IMR-90 (cell line): ENCODE results near the gene IRAK2. TPM values are rescaled to one million over a fixed set of nuclear protein-coding genes. Genes with fewer than 3 reads are reported as not detected.

Experiments
- ATAC-seq: fragments of 200-7000 bp; cut with Tn5 transposase; 2 replicates; pipeline ENCODE4 v1.9.1; 2020; ENCODE audit warnings: low read depth, mild to moderate bottlenecking, moderate library complexity
- BruUV-seq: library from RNA; stranded (reverse); fragments of 400-500 nt; replicated peaks from 2 replicates; lab custom pipeline; 2021; lab: Mats Ljungman, UMichigan
- CTCF ChIA-PET: fragments of 300-600 bp; formaldehyde crosslinking; extraction: SDS; loops from one replicate; lab custom pipeline; 2021; ENCODE audit warnings: antibody characterized with exemption; lab: Yijun Ruan, JAX
- POLR2A ChIA-PET: fragments of 300-600 bp; sonication (Branson Sonifier 250); formaldehyde crosslinking; loops from one replicate; lab custom pipeline; 2022; ENCODE audit warnings: antibody characterized with exemption; ENCODE audit not compliant: unreplicated experiment; lab: Charles Lee
- DNase-seq: peaks from one replicate; pipeline ENCODE4 v3.0.0; 2013
- H2AFZ ChIP-seq: replicated peaks from 2 replicates; pipeline ENCODE3; 2013; ENCODE audit warnings: low read length, mild to moderate bottlenecking; ENCODE audit not compliant: poor library complexity
- H2AK5ac ChIP-seq: 2 replicates; pipeline ENCODE4 v1.6.1; 2013; ENCODE audit warnings: low read depth, low read length, inconsistent platforms
- H2AK9ac ChIP-seq: replicated peaks from 2 replicates; pipeline ENCODE3; 2013; ENCODE audit warnings: mild to moderate bottlenecking, low read depth, low read length, moderate library complexity; ENCODE audit not compliant: poor library complexity
- H2BK120ac ChIP-seq: 2 replicates; pipeline ENCODE4 v1.6.1; 2013; ENCODE audit warnings: low read depth, low read length, inconsistent platforms
- H2BK15ac ChIP-seq: 3 replicates; pipeline ENCODE4 v1.6.1; 2013; ENCODE audit warnings: low read depth, low read length, inconsistent platforms
- H2BK20ac ChIP-seq: 2 replicates; pipeline ENCODE4 v1.6.1; 2013; ENCODE audit warnings: low read depth, mild to moderate bottlenecking, inconsistent platforms, low read length, moderate library complexity
- H2BK5ac ChIP-seq: 2 replicates; pipeline ENCODE4 v1.6.1; 2013; ENCODE audit warnings: mild to moderate bottlenecking, low read depth, low read length, inconsistent platforms; ENCODE audit not compliant: poor library complexity, severe bottlenecking
- H3K14ac ChIP-seq: replicated peaks from 2 replicates; pipeline ENCODE4 v1.6.1; 2013; ENCODE audit warnings: low read depth, low read length, inconsistent platforms
- H3K18ac ChIP-seq: 2 replicates; pipeline ENCODE4 v1.6.1; 2013; ENCODE audit warnings: low read depth, low read length, control low read depth
- H3K23ac ChIP-seq: 2 replicates; pipeline ENCODE4 v1.6.1; 2013; ENCODE audit warnings: low read depth, low read length, inconsistent platforms
- H3K27ac ChIP-seq: 2 replicates; pipeline ENCODE4 v1.5.1; 2013; ENCODE audit warnings: mild to moderate bottlenecking, control low read depth, low read length; ENCODE audit not compliant: insufficient read depth
- H3K27me3 ChIP-seq: 2 replicates; pipeline ENCODE4 v1.6.1; 2013; ENCODE audit warnings: low read length; ENCODE audit not compliant: control insufficient read depth, insufficient read depth
- H3K36me3 ChIP-seq: 2 replicates; pipeline ENCODE4 v1.6.1; 2013; ENCODE audit warnings: low read length, mixed read lengths; ENCODE audit not compliant: control insufficient read depth, insufficient read depth
- H3K4ac ChIP-seq: 2 replicates; pipeline ENCODE4 v1.6.1; 2013; ENCODE audit warnings: low read depth, low read length, inconsistent platforms
- H3K4me1 ChIP-seq: 2 replicates; pipeline ENCODE4 v1.6.1; 2013; ENCODE audit warnings: low read length, mixed read lengths; ENCODE audit not compliant: control insufficient read depth, insufficient read depth
- H3K4me2 ChIP-seq: 2 replicates; pipeline ENCODE4 v1.6.1; 2013; ENCODE audit warnings: low read depth, mild to moderate bottlenecking, control low read depth, low read length, moderate library complexity
- H3K4me3 ChIP-seq: 2 replicates; pipeline ENCODE4 v1.5.1; 2013; ENCODE audit warnings: low read depth, mild to moderate bottlenecking, control low read depth, low read length, moderate library complexity; ENCODE audit not compliant: insufficient read depth
- H3K56ac ChIP-seq: 2 replicates; pipeline ENCODE4 v1.6.1; 2013; ENCODE audit warnings: low read length, inconsistent platforms; ENCODE audit not compliant: insufficient read depth; ENCODE audit errors: extremely low read depth
- H3K79me1 ChIP-seq, 2 experiments: 2 replicates each; pipeline ENCODE4 v1.6.1; 2013; ENCODE audit warnings: low read length in 2 of 2, inconsistent platforms in 1 of 2, low read depth in 1 of 2
- H3K9ac ChIP-seq: 2 replicates; pipeline ENCODE4 v1.6.1; 2013; ENCODE audit warnings: low read depth, low read length, control low read depth
- H3K9me1 ChIP-seq: 2 replicates; pipeline ENCODE4 v1.6.1; 2013; ENCODE audit warnings: low read length, inconsistent platforms; ENCODE audit not compliant: insufficient read depth
- H3K9me3 ChIP-seq: 2 replicates; pipeline ENCODE4 v1.6.1; 2013; ENCODE audit warnings: low read length; ENCODE audit not compliant: control insufficient read depth, insufficient read depth
- H4K20me1 ChIP-seq: 2 replicates; pipeline ENCODE4 v1.6.1; 2013; ENCODE audit warnings: low read length, inconsistent platforms; ENCODE audit not compliant: insufficient read depth
- H4K5ac ChIP-seq: 2 replicates; pipeline ENCODE4 v1.6.1; 2013; ENCODE audit warnings: mild to moderate bottlenecking, low read depth, low read length, control low read depth
- H4K8ac ChIP-seq, 2 experiments: 2 replicates each; pipeline ENCODE4 v1.6.1; 2013; ENCODE audit warnings: low read depth in 2 of 2, low read length in 2 of 2, control low read depth in 1 of 2, inconsistent platforms in 1 of 2
- H4K91ac ChIP-seq: 2 replicates; pipeline ENCODE4 v1.6.1; 2013; ENCODE audit warnings: low read depth, low read length, inconsistent platforms; ENCODE audit not compliant: insufficient read depth
- BHLHE40 ChIP-seq: fragments of 150-350 bp; IDR thresholded peaks from 2 replicates; pipeline ENCODE4 v1.6.1; 2016; ENCODE audit warnings: mild to moderate bottlenecking, low read depth, low read length
- CEBPB ChIP-seq: IDR thresholded peaks from 2 replicates; pipeline ENCODE4 v1.6.1; 2012; ENCODE audit warnings: low read depth, low read length, improper control_type of control experiment
- CHD1 ChIP-seq: IDR thresholded peaks from 2 replicates; pipeline ENCODE4 v1.6.1; 2012; ENCODE audit warnings: low read depth, low read length, improper control_type of control experiment
- CTCF ChIP-seq: conservative IDR thresholded peaks from 2 replicates; pipeline ENCODE4 v1.5.1; 2012; ENCODE audit warnings: mild to moderate bottlenecking, low read depth, low read length, improper control_type of control experiment
- ELK1 ChIP-seq: fragments of 150-350 bp; IDR thresholded peaks from 2 replicates; pipeline ENCODE4 v1.6.1; 2016; ENCODE audit warnings: low read depth, mild to moderate bottlenecking, low read length, moderate library complexity, borderline replicate concordance
- FOS ChIP-seq: fragments of 150-350 bp; IDR thresholded peaks from 2 replicates; pipeline ENCODE4 v1.6.1; 2016; ENCODE audit warnings: low read depth, low read length
- MAFK ChIP-seq: IDR thresholded peaks from 2 replicates; pipeline ENCODE4 v1.6.1; 2012; ENCODE audit warnings: low read depth, low read length, improper control_type of control experiment
- MAZ ChIP-seq: IDR thresholded peaks from 2 replicates; pipeline ENCODE4 v1.6.1; 2012; ENCODE audit warnings: low read depth, mild to moderate bottlenecking, low read length, improper control_type of control experiment, moderate library complexity, borderline replicate concordance
- MXI1 ChIP-seq: IDR thresholded peaks from 2 replicates; pipeline ENCODE4 v1.6.1; 2012; ENCODE audit warnings: low read depth, mild to moderate bottlenecking, low read length, moderate library complexity, borderline replicate concordance
- NFE2L2 ChIP-seq: fragments of 150-350 bp; IDR thresholded peaks from 2 replicates; pipeline ENCODE4 v1.6.1; 2016; ENCODE audit warnings: low read depth, mild to moderate bottlenecking, low read length
- POLR2A ChIP-seq: IDR thresholded peaks from 2 replicates; pipeline ENCODE4 v1.6.1; 2012; ENCODE audit warnings: mild to moderate bottlenecking, low read depth, low read length
- RAD21 ChIP-seq: IDR thresholded peaks from 2 replicates; pipeline ENCODE4 v1.6.1; 2012; ENCODE audit warnings: low read length, improper control_type of control experiment
- RCOR1 ChIP-seq: IDR thresholded peaks from 2 replicates; pipeline ENCODE4 v1.6.1; 2012; ENCODE audit warnings: mild to moderate bottlenecking, low read length, improper control_type of control experiment; ENCODE audit not compliant: insufficient replicate concordance
- RFX5 ChIP-seq: IDR thresholded peaks from 2 replicates; pipeline ENCODE4 v1.8.0; 2012; ENCODE audit warnings: low read depth, mild to moderate bottlenecking, low read length, moderate library complexity
- SMC3 ChIP-seq: fragments of 150-350 bp; IDR thresholded peaks from 2 replicates; pipeline ENCODE4 v1.6.1; 2016; ENCODE audit warnings: low read depth, mild to moderate bottlenecking, antibody characterized with exemption, low read length, moderate library complexity
- USF2 ChIP-seq: fragments of 150-350 bp; IDR thresholded peaks from 2 replicates; pipeline ENCODE4 v1.6.1; 2017; ENCODE audit warnings: mild to moderate bottlenecking, antibody characterized with exemption, low read length, low read depth
- WGBS, 2 experiments: methylation state at CpG; one replicate each; pipeline versions ENCODE4 v1.1.5 to v1.1.7; 2013; ENCODE audit warnings: missing lambda C conversion rate in 2 of 2; ENCODE audit not compliant: insufficient read length in 1 of 2; ENCODE audit errors: extremely low coverage in 2 of 2; 5-methylcytosine and 5-hydroxymethylcytosine counted together
- dilution Hi-C: fragments of 300-500 bp; cut with HindIII; formaldehyde crosslinking; loops from one replicate; pipeline ENCODE4 v1.14.3; 2018; ENCODE audit warnings: low sequenced_read_pairs; ENCODE audit not compliant: unreplicated experiment
- in situ Hi-C: fragments of 300-500 bp; cut with MboI; formaldehyde crosslinking; loops from 3 replicates; pipeline ENCODE4 v1.14.3; 2019; ENCODE audit warnings: low sequenced_read_pairs, inconsistent platforms, mixed read lengths
- intact Hi-C: fragments of 100-400 bp; cut with micrococcal nuclease; formaldehyde crosslinking; loops from 2 replicates; pipeline ENCODE4 v1.10.0; 2022
- polyA plus RNA-seq, 3 experiments: library from polyadenylated mRNA; depleted of rRNA; stranded (reverse); fragments of >200 nt; gene quantifications; 2 replicates each; pipeline ENCODE4 v1.2.3, GENCODE V29; 2012; ENCODE audit warnings: low replicate concordance in 1 of 3
- total RNA-seq: library from RNA; depleted of rRNA; stranded (reverse); fragments of >200 nt; gene quantifications from 2 replicates; pipeline ENCODE4 v1.2.3, GENCODE V29; 2012

IRAK2 gene
- total and polyA plus RNA-seq, 2 of the 4 experiments (the other 2 are of a cell fraction): 6.9 to 8.1 TPM

DNA sequence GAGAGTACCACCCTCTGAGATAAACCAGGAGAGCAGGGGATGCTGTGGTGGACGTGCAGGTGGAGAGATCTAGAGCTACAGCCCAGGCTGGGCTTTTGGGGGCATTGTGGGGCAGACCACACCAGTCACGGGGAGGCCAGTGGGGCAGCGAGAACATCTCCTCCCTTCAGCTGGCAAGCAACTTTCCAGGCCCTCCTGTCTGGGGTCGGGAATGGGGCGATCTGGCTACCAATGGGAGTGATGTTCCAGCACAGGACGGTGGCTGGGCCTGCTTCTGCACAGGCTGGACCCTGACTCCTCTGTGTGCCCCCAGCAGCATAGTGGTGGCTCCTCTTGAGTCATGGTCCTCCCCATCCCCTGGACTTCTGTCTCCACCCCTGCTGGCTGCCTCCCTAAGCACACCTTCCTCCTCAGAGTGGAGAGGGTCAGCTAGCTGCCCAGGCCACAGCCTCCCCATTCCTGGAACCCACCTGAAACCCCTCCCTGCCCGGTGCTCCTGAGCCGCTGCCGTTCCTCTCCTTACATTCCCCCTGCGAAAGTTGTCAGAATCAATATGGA lies 16.1 kb downstream of the IRAK2 start:
- intact Hi-C loops (no loop called here), in situ Hi-C loops (no loop called here), dilution Hi-C loops (no loop called here)
- H3K27me3 ChIP-seq: no peaks in the 10 kb centered on the region
- no peak overlapping the region for H2AFZ ChIP-seq
- H4K5ac ChIP-seq: no peak overlapping the region
- no peak overlapping the region for H2AK9ac ChIP-seq
- no peak overlapping the region for H2AK5ac ChIP-seq
- peaks cover 11 to 12% of the 10 kb centered on the region in 2 experiments for H3K79me1 ChIP-seq
- no peak overlapping the region for H2BK15ac ChIP-seq
- no peak overlapping the region for H3K4ac ChIP-seq
- 85% methylated on average over 3 of the region's 10 CpGs; no CpG with 5 or more reads in 1 of the 2 experiments for WGBS, 2 experiments
- no peak overlapping the region for H2BK20ac ChIP-seq
- peaks cover 14% of the 10 kb centered on the region for H3K36me3 ChIP-seq
- no peak overlapping the region for H3K27ac ChIP-seq
- H3K9ac ChIP-seq: no peak overlapping the region
- no peak for TF ChIP-seq RFX5
- no peak for TF ChIP-seq FOS
- no peak for TF ChIP-seq ELK1
- no peak for TF ChIP-seq CTCF
- TF ChIP-seq POLR2A: no peak
- no peak for TF ChIP-seq CEBPB
- TF ChIP-seq MAZ: no peak
- TF ChIP-seq RAD21: no peak
- no peak for TF ChIP-seq USF2
- TF ChIP-seq MAFK: no peak
- TF ChIP-seq CHD1: no peak
- TF ChIP-seq MXI1: no peak
- no peak for TF ChIP-seq SMC3
- no peak for TF ChIP-seq RCOR1
- no peak for TF ChIP-seq NFE2L2
- TF ChIP-seq BHLHE40: no peak
- no peak overlapping the region for H3K4me3 ChIP-seq
- no peak overlapping the region for H4K91ac ChIP-seq
- H3K9me3 ChIP-seq: no peaks in the 10 kb centered on the region
- no peak overlapping the region for H3K4me2 ChIP-seq
- H4K8ac ChIP-seq: no peak overlapping the region
- no peak overlapping the region for H3K23ac ChIP-seq
- H3K56ac ChIP-seq: no peak overlapping the region
- no peak overlapping the region for H2BK5ac ChIP-seq
- 0 out of 2 replicates have a peak, but pooled peaks cover 3% of the 10 kb centered on the region for H3K9me1 ChIP-seq
- no peak overlapping the region for H3K14ac ChIP-seq
- no peak for ATAC-seq
- no TSS peak for BruUV-seq
- no peaks in the 10 kb centered on the region for H3K4me1 ChIP-seq
- no peak overlapping the region for H3K18ac ChIP-seq
- no peak for DNase-seq
- no peaks in the 10 kb centered on the region for H4K20me1 ChIP-seq
- POLR2A ChIA-PET: no interaction called here
- H2BK120ac ChIP-seq: no peak overlapping the region
- CTCF ChIA-PET: no interaction called here
